Spleen (tissue), 7 donors: ENCODE results near the gene MACROD2.

Experiments used
- CTCF ChIP-seq, 11 experiments: fragments of 200-600 bp in 7 of 11; fragments of 450-650 bp in 4 of 11; sonication (generic) in 4 of 11; IDR thresholded peaks in 8 of 11; conservative IDR thresholded peaks in 3 of 11; 1 replicate in 7 of 11; 2 replicates in 4 of 11; pipeline versions ENCODE4 v1.4.0 to v1.8.0; 2016 to 2021; ENCODE audit warnings: antibody characterized with exemption in 11 of 11, inconsistent platforms in 4 of 11, mild to moderate bottlenecking in 1 of 11
- POLR2A ChIP-seq, 3 donors: fragments of 450-650 bp; IDR thresholded peaks; one replicate each; pipeline ENCODE4 v1.5.1; 2017; ENCODE audit warnings: antibody characterized with exemption in 3 of 3, mild to moderate bottlenecking in 1 of 3
- POLR2AphosphoS5 ChIP-seq, 3 donors: sonication (generic); formaldehyde crosslinking; IDR thresholded peaks; one replicate each; pipeline ENCODE4 v1.5.1; 2017; ENCODE audit warnings: antibody characterized with exemption in 3 of 3
- donor health status: DM: no; HTN: no; CAD: no; lungs with moderate emphysema.
- donor health status: DM: no; HTN: no; CAD: no.
- donor health status: DM: no; HTN: no; CAD: no.

DNA sequence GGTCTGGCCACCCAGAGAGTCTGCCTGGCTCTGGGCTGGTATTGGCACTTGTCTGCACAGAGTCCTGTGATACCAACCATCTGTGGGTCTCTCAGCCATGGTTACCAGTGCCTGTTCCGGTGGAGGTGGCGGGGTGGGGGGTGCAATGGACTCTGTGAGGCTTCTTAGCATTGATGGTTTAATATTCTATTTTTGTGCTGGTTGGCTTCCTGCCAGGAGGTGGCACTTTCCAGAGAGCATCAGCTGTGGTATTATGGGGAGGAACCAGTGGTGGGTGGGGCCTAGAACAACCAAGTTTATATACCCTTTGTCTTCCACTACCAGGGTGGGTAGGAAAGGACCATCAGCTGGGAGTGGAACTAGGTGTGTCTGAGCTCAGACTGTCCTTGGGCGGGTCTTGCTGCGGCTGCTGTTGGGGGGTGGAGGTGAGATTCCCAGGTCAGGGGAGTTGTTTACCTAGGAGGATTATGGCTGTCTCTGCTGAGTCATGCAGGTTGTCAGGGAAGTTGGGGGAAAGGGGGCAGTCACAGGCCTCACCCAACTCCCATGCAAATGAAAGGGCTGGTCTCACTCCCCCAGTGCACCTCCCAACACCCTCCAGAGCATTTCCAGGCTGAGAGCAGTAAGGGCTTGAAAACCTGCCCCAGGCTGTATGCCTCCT is 224.6 kb downstream of the MACROD2 start:
- TF ChIP-seq CTCF (IDR thresholded peaks at IDR 0.05 in 8 of 11, conservative IDR thresholded peaks at IDR 0.05 in 3 of 11) (no peak), POLR2A (IDR thresholded peaks at IDR 0.05) (no peak), POLR2AphosphoS5 (IDR thresholded peaks at IDR 0.05) (no peak)
